Stimulated activated CD4-positive, alpha-beta T cell treated with anti-CD3 and anti-CD28 coated beads, TNF-alpha, amount 100 ng/mL, for 1 hour (primary cell): ENCODE results near the gene KRTAP10-10.
"Not testable (repeated sequence)": the region's sequence is repeated elsewhere in the genome, so short reads cannot be mapped to it uniquely, and the experiment has no call there.

ENCODE experiments used
- DNase-seq, 3 donors: peaks; one replicate each; pipeline ENCODE4 v3.0.0-alpha.2; 2020; ENCODE audit warnings: low read depth in 3 of 3, low spot score in 1 of 3

Gene KRTAP10-10

GRCh38 chr21:44649521-44650100, 12.5 kb downstream of the KRTAP10-10 start:
- DNase-seq, result no peak

DNA sequence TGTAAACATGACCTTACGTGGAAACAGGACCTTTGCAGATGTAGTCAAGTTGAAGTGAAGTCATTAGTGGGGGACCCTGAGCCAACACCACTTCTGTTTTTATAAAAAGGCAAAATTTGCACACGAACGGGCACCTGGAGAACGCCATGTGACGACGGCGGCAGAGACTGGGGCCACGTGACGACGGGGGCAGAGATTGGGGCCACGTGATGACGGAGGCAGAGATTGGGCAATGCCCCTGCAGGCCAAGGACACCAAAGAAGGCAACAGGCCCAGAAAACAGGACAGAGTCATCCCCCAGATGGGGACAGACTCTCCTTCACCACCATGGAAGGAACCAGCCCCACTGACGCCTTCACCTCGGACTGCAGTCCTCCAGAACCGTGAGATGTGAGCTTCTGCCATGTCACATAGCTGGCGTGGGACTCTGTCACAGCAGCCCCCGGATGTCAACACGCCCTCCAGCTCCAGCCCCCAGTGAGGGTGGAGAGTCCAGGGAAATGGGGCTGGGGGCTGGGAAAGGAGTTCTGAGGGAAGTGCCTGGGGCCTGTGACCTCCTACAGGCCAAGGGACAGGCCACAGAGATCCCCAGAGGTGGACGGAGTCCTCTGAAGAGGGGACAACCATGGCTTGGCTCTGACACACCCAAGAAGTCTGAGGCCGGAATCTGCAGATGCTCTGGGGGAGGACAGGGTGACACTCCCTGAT, 13.3 kb downstream of the KRTAP10-10 start:
- DNase-seq, result no peak

DNA sequence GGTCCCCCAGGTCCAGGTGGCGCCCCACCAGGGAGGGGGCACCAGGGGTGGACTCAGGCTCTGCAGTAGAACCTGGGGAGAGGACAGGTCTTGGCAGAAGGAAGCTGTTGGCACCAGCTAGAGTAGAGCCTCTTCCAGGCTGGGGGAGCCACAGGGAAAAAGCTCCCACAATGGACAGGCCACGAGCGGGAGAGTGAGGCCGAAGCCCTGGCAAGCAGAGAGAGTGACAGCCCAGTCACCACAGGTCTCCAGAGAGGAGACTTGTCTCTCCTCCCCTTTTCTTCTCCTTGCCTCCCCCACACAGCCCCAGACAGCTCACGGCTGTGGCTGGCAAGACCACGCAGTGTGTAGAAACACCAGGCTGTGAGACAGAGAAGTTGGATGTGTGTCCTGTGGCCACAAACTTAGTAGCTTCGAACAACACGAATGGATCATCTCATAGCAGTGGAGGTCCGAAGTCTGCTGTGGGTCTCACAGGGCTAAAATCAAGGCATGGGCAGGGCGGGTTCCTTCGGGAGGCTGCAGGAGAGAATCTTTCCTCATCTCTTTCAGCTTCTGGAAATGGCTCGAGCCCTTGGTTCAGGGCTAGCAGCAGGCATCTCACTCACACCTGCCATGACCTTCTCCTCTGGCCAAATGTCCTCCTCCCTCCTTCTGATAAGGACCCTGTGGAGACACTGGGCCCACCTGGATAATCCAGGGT, 14.0 kb downstream of the KRTAP10-10 start:
- DNase-seq, result no peak

- DNase-seq, result no peak
Observed at GRCh38 chr21:44653123-44653522, 16.0 kb downstream of the KRTAP10-10 start.

- DNase-seq, result peak in 2 of 3 donors; percentile 21 to 25
Observed at GRCh38 chr21:44653656-44654575, 16.8 kb downstream of the KRTAP10-10 start.

DNA sequence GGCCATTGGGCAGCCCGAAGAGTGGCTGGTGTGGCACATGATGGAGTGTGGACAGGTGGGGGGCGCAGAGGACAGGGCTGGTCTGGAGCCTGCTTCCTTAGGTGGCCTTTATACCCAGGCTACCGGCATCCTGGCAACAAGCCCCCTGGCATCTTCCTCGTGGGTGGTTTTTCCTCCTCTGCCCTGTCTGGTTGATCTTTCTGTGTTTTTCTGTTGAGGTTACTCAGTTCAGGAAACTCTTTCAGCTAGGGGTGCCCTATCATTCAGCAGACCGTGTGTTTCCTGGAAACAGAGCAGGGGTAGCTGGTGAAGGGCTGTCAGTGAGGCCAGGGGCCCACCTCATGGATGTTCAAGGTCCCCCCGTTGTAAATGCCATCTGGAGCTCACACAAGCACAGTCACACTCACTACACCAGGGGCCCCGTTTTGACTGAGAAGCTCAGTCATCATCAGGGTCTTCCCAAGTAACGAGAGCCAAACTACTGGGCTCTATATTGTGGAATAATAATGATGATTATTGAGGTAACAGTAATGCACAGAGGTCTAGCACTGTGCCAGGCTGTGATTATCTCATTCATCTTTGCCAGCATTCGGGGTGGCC, 17.5 kb downstream of the KRTAP10-10 start, which contains the start of gene KRTAP12-4:
TSS of gene KRTAP12-4 (minus strand) at position 84 of the 600 bp plus-strand sequence. CDS start at position 39, 45 bp downstream.
- DNase-seq, result no peak

- DNase-seq, result no peak
Observed at GRCh38 chr21:44656868-44657267, 19.7 kb downstream of the KRTAP10-10 start.

GRCh38 chr21:44657635-44658540, 20.7 kb downstream of the KRTAP10-10 start, which contains the start of gene KRTAP12-3:
Gene KRTAP12-3 (plus strand): TSS chr21:44657932. CDS start chr21:44657980, 48 bp downstream.
- DNase-seq, result peak in 1 of 3 donors; percentile 18

- no peak for DNase-seq
Observed at GRCh38 chr21:44658541-44658910, 21.4 kb downstream of the KRTAP10-10 start.

DNA sequence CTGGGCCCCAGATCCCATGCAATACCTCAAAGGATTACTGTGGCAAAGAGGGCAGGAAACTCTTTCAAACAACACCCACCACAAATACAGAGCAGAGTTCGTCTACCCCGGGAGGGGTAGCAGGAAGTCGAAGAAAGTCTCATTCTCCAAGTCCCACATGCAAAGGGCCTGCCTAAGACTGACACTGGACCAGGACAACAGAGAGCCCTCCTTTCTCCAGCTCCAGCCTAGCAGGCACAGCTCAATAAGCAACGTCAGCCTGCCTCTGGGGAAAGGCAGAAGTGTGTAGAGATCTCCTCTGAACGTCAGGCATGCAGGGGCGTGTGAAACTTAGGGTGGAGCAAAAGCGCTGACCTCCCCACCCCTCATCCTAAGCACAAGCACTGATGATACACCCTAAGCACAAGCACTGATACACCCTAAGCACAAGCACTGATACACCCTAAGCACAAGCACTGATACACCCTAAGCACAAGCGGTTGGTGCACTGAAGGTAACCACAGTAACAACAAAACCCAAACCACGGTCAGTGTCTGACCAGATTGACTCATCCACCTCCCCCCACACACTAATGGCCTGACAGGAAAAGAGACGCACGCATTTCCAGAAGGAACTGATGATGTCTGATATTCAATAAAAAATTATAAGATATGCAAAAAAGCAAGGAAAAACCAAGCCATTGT, 21.9 kb downstream of the KRTAP10-10 start:
- no peak for DNase-seq

GRCh38 chr21:44661567-44661966, 24.4 kb downstream of the KRTAP10-10 start:
- not testable (repeated sequence) for DNase-seq

GRCh38 chr21:44664691-44665090, 27.5 kb downstream of the KRTAP10-10 start:
- DNase-seq, result no peak

DNA sequence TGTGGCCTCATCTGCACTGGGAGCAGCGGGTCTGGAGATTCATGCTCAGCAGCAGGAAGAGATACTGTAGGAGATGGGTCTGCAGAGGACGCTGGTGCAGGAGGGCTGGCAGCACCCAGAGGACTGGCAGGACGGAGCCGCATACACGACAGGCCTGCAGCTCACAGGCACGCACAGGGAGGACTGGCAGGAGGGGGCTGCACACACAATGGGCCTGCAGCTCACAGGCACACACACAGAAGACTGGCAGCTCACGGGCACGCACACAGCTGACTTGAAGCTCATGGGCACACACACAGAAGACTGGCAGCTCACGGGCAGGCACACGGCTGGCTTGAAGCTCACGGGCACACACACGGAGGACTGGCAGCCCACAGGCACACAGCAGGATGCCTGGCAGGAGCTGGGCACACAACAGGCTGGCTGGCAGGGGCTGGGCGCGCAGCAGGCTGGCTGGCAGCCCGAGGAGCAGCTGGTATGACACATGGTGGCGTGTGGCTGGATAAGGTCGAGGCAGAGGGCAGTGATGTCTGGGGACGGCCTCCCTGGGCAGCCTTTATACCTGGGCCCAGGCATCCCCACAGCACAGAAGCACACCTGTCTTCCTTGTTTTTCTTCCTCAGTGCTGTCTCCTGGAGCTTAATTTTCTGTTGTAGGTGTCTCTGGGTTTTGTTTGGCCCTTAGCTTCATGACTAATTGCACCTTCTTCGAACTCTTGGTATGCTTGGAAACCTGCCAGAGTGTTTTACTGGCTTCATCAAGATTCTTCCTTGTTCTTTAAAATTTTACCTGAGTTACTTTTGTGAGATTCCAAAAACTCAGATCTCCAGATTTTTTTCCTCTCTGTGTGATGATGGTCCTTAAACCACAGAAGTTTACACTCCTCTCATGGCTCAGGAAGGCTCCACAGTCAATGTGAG, 29.5 kb downstream of the KRTAP10-10 start, which contains the start of gene KRTAP12-2:
TSS of gene KRTAP12-2 (minus strand) at position 527 of the 920 bp plus-strand sequence. CDS start at position 486, 41 bp downstream.
- no peak for DNase-seq

DNA sequence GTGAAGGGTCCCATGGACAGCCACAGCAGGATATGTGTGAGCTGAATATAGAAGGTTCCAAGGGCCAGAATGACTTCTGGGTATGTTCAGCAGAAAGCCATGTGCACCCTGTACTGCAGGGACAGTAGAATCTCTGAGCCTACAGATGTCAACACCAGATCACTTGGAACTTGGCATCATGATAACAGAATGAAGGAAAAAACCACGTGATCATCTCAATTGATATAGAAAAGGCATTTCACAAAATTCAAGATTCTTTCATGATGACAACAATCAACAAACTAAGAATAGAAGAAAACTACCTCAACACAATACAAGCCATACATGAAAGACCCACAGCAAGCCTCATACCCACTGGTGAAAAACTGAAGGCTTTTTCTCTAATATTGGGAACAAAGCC, 30.5 kb downstream of the KRTAP10-10 start:
- DNase-seq, result no peak

- DNase-seq, result no peak
Observed at GRCh38 chr21:44670642-44671432, 33.7 kb downstream of the KRTAP10-10 start.

GRCh38 chr21:44671911-44672310, 34.8 kb downstream of the KRTAP10-10 start:
- no peak for DNase-seq

GRCh38 chr21:44677881-44678280, 40.7 kb downstream of the KRTAP10-10 start:
- DNase-seq, result no peak
